K562 (cell line): ENCODE results near the gene TTC21A.

Experiments used
- AFF4 ChIP-seq: sonication (generic); formaldehyde crosslinking; IDR thresholded peaks from 2 replicates; pipeline ENCODE4 v1.8.0; 2023; ENCODE audit warnings: mild to moderate bottlenecking, missing genetic modification reagents
- BACH1 ChIP-seq: fragments of 200-800 bp; sonication (Bioruptor generic); IDR thresholded peaks from 2 replicates; pipeline ENCODE4 v1.6.1; 2016; ENCODE audit warnings: missing genetic modification characterization, missing compliant biosample characterization
- E2F5 ChIP-seq: sonication (generic); formaldehyde crosslinking; IDR thresholded peaks from 2 replicates; pipeline ENCODE4 v1.8.0; 2022; ENCODE audit warnings: mild to moderate bottlenecking, missing genetic modification reagents
- EWSR1 ChIP-seq: fragments of 450-650 bp; IDR thresholded peaks from 2 replicates; pipeline ENCODE4 v1.6.1; 2018; ENCODE audit warnings: borderline replicate concordance, mild to moderate bottlenecking, low read depth, moderate library complexity; ENCODE audit not compliant: partially characterized antibody
- FOXJ3 ChIP-seq: sonication (generic); formaldehyde crosslinking; IDR thresholded peaks from 2 replicates; pipeline ENCODE4 v1.4.0; 2020; ENCODE audit warnings: mild to moderate bottlenecking, missing genetic modification reagents
- HBP1 ChIP-seq: fragments of 450-650 bp; formaldehyde crosslinking; IDR thresholded peaks from 2 replicates; pipeline ENCODE4 v1.4.0; 2022; ENCODE audit warnings: missing genetic modification characterization
- MAZ ChIP-seq, 2 experiments: fragments of 450-650 bp in 1 of 2; sonication (generic) in 1 of 2; formaldehyde crosslinking; IDR thresholded peaks in 1 of 2; conservative IDR thresholded peaks in 1 of 2; 2 replicates each; pipeline versions ENCODE4 v1.4.0 to v1.5.0; 2020; ENCODE audit warnings: mild to moderate bottlenecking in 1 of 2, missing genetic modification reagents in 1 of 2
- POLR2A ChIP-seq: fragments of 450-650 bp; conservative IDR thresholded peaks from 2 replicates; pipeline ENCODE4 v1.6.1; 2016
- POLR2AphosphoS5 ChIP-seq: IDR thresholded peaks from 2 replicates; pipeline ENCODE4 v1.6.1; 2011; ENCODE audit warnings: mild to moderate bottlenecking, low read depth, low read length, moderate library complexity; ENCODE audit not compliant: control insufficient read depth, insufficient read depth
- TAF7 ChIP-seq: fragments of 450-650 bp; IDR thresholded peaks from 2 replicates; pipeline ENCODE4 v1.6.1; 2016; ENCODE audit warnings: missing genetic modification characterization, missing compliant biosample characterization
- TFE3 ChIP-seq: fragments of 450-650 bp; formaldehyde crosslinking; IDR thresholded peaks from 2 replicates; pipeline ENCODE4 v1.4.0; 2020; ENCODE audit warnings: mild to moderate bottlenecking, mixed read lengths
- ZBTB43 ChIP-seq: sonication (generic); formaldehyde crosslinking; IDR thresholded peaks from 2 replicates; pipeline ENCODE4 v1.8.0; 2023; ENCODE audit warnings: mild to moderate bottlenecking, missing genetic modification reagents
- ZEB2 ChIP-seq: fragments of 450-650 bp; IDR thresholded peaks from 2 replicates; pipeline ENCODE4 v1.6.1; 2016
- ZNF311 ChIP-seq: fragments of 250-450 bp; sonication (Bioruptor Pico); IDR thresholded peaks from 2 replicates; pipeline ENCODE4 v1.4.0; 2020; ENCODE audit warnings: mild to moderate bottlenecking, moderate library complexity

- TF ChIP-seq AFF4 (CRISPR knock-in tag) = no peak
- TF ChIP-seq E2F5 (CRISPR knock-in tag) = no peak
- no peak for TF ChIP-seq ZEB2
- TF ChIP-seq HBP1 (CRISPR knock-in tag) = no peak
- no peak for TF ChIP-seq EWSR1
- no peak for TF ChIP-seq FOXJ3
- no peak; the same call in none of the 2 replicates for TF ChIP-seq POLR2AphosphoS5
- TF ChIP-seq BACH1 (tag) = no peak
- no peak for TF ChIP-seq ZBTB43
- TF ChIP-seq TFE3 (CRISPR knock-in tag) = no peak
- TF ChIP-seq ZNF311 (CRISPR knock-in tag) = no peak
- peak; percentile 53 for TF ChIP-seq POLR2A
- 0 out of 4 replicates have a peak, but pooled peaks of 1 of the 2 experiments have one; percentile 27 for TF ChIP-seq MAZ (CRISPR knock-in tag; conservative IDR thresholded peaks at IDR 0.05 in 1 of 2, IDR thresholded peaks at IDR 0.05 in 1 of 2)
- no peak for TF ChIP-seq TAF7 (tag)
Observed at GRCh38 chr3:39141171-39141995, 33.9 kb downstream of the TTC21A start.
